Inflammatory macrophage treated with lipopolysaccharide for 4 hours (primary cell): ENCODE measurements around the gene HIPK2.
"Not testable (repeated sequence)": the region's sequence is repeated elsewhere in the genome, so short reads cannot be mapped to it uniquely, and the experiment has no call there.

ENCODE experiments used
- DNase-seq: peaks from one replicate; pipeline ENCODE4 v3.0.0-alpha.2; 2020

Gene HIPK2

DNA sequence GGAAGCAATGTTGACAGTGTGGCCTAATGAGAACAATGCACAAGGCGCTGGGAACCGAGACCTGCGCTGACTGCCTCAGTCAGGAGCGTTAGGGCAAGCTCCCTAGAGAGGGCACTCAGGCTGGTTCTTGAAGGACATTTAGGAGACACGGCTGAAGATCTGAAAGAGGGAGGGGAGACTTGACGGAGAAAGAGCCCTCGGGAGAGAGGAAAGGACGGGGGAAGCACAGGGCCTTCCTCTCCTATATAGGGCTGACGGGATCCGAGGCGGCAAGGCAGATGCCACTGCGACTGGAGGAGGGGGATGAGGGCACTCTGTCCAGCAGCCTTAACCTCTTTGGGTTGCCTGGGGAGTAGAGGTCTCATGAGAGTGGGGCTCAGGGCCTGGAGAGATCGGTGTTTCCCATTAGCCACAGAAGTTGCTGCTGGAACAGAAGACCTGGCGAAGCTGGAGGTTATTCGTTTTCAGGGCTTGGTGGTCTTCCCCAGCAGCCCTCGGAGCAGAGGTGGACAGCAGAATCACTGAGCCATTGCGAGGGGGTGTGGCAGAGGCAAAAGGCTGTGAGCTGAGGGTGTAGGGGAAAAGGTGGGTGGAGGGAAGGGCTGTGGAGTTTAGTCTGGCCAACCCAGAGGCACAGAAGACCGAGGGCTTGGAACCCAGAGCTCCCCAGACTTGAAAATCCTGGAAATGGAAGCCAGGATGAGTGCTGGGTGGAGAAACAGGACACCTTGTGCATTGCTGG, 218.3 kb downstream of the HIPK2 start:
- DNase-seq, result no peak

GRCh38 chr7:139557857-139558581, 219.8 kb downstream of the HIPK2 start:
- DNase-seq, result no peak

- not testable (repeated sequence) for DNase-seq
Measured at GRCh38 chr7:139553991-139554700, 223.7 kb downstream of the HIPK2 start.

- DNase-seq, result peak; percentile 31
Measured at GRCh38 chr7:139548302-139549028, 229.3 kb downstream of the HIPK2 start.

DNA sequence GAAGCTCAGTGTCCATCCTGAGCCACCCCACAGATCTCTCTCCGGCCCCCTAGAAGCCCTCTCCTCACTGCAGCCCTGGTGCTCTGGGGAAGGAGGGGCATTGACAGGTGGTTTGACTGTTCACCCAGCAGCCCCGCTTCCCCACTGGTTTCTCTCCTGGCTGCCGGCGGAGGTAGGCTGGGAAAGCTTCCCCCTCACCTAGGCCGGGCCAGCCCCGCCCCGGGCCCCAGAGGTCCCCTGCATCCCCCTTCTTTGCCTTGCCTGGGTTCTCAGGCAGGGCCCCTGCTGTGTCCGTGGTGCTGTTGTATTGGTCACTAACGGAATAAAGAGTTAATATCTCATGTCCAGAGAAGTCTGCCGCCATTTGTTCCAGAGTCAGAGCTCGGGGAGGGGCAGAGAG, 233.2 kb downstream of the HIPK2 start:
- DNase-seq, result no peak

DNA sequence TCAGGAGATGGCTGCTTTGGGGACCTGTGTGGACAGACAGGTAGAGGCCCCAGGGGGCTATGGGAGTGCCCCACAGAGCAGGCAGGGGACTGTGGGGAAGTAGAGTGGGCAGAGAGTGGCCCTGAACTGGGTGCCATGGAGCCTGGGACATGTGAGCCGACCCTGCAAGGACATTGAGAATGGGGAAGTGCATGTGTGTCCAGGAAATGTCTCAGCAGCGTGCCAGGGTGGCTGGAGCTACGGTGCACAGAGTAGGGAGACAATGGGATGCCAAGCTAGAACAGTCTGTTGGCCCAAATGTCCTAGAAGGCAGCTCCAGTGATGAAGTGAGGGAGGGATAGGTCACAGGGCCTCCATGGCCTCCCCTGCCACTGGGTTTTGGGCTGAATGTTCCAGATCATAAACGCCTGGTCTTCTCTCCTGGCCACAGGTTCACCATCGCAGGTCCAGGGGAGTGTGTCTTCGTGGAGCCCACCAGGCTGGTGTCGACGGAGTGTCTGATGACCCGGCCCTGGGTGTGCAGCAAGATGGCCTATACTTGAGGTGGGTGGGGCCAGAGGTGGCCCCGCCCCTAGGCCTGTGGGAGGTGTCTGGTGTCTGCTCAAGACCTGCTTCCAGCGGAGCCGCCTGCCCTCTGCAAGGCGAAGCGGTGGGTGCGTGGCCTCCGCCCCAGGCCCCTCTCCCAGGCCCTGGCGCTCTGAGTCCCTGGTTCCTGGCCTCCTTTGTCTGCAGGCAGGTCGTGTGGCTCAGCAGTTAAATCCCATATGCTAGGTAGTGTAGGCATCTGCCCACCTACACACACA, 233.8 kb downstream of the HIPK2 start:
- DNase-seq, result peak; percentile 39

DNA sequence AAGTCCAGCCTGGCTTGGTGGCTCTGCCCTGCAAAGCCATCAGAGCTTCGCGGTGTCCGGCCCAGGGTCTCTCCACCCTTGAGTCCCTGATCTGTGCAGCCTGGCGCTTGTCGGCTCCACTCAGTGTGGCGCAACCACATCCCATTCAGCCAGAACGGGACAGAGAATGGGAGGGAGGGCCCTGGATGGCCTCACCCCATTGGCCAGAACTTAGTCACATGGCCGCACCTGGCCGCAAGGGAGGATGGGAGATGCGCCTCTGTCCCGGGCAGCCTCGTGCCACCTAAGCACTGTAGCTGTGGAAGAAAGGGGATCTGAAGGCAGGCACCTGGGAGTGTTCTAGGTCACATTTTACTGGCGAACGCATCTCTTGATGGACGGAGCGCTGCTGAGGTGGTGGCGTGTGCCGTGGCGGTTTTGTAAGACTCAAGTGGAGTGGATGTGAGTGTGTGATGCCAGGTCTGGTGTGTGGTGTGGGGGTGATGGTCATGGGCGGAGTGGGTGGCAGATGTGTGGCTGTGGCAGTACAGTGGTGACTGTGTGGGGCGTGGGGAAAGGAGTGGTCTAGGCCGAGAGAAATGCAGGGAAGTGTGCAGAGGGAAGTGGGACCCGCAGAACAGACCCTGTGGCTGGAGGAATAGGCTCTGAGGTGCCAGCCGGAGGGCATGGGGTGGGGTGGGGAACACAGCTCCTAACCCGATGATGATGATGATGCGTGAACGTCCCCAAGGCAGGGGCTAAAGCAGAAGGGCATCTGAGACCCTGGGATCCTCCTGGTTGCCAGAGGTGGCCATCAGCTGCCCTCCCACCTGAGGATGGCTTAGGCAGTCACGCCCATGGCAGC, 235.3 kb downstream of the HIPK2 start:
- DNase-seq, result no peak

DNA sequence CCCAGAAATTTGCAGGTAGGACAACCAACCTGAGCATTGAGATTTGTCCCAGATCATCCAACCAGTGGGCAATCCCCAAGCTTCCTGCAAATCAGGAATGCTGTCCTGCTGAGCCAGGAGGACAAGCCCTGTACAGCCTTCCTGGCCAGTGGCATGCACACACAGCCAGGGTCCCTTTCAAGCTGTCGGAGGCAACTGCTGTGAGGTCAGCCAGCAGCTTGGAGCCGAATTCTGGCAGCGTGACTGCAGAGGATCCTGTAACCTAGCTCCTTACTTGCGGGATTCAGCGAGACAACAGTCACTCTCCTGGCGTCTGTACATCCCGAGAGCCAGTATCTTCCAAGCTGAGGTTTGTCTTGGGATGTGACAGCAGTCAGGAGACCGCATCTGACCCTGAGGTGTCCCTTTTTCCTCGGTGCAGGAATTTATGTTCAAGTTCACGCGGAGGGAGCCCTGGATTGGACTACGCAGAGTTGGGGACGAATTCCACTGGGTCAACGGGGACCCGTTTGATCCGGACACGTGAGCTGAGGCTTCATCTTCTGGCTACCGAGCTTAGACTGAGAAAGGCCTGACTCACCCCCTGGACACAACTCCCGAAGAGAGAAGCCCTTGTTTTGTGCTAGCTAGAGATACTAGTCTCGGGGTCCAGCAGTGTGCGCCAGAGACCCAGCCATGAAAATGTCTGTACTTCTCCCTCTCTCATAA, 236.0 kb downstream of the HIPK2 start:
- no peak for DNase-seq

- no peak for DNase-seq
Measured at GRCh38 chr7:139540203-139540602, 237.6 kb downstream of the HIPK2 start.

DNA sequence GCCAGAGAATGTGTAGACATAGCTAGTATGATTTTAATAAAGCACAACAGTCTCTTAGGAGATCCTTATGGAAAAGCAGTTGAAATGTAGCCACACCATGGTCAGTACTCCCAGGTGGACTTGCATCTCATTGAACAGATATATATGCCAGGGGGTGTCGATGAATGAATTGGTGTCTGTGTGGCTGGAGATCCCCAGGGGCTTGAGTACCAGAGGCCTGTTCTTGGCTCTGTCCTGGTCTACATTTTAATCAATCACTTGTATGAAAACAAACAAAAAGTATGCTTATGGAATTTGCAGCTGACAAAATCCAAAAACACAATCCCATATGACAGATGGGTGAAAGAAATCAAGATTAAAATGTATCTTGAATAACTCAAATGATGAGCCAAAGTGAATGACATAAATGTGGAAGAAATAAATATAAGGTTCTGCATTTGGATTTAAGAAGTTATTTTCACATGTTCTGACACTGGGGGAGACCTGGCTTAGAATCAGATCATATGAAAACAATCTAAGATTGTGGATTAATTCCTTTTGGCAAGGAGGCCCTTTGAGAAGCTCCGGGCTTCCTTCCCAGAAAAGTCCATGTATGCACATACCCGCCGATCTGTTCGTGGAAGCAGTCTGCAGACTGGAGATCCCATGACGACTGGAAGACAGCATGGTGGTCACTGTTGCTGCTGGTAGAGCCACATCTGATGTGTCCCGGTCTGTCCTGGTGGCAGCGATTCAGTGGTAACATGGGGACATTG, 238.7 kb downstream of the HIPK2 start:
- no peak for DNase-seq

DNA sequence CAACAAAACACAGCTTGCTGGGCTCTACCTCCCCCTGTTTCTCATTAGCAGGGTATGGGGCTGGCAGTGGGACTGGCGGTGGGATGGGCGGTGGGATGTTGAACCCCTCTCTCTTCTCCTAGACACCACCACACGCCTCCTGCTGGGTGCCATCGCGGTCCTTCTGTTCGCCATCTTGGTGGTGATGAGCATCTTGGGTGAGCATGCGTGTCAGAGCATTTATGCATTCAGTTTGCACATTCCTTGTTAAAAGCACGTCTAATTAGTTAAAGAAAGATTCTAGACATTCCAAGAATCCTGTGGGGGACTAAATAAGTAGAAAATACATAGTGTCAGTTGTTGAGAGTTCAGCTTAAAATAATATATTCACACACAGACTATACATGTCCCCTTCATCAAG, 241.6 kb downstream of the HIPK2 start:
- no peak for DNase-seq

- DNase-seq, result no peak
Measured at GRCh38 chr7:139534966-139535651, 242.7 kb downstream of the HIPK2 start.

DNA sequence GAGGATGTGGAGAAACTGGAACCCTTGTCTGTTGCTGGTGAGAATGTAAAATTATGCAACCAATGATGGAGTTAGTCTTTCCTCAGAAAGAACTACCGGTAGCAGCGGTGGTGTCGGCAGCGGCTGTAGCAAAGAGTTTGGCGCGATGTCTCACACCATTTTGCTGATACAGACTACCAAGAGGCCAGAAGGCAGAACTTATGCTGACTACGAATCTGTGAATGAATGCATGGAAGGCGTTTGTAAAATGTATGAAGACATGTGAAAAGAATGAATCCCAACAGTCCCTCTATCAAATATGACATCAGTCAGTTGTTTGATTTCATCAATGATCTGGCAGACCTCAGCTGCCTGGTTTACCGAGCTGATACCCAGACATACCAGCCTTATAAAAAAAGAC, 243.7 kb downstream of the HIPK2 start:
- DNase-seq, result no peak

DNA sequence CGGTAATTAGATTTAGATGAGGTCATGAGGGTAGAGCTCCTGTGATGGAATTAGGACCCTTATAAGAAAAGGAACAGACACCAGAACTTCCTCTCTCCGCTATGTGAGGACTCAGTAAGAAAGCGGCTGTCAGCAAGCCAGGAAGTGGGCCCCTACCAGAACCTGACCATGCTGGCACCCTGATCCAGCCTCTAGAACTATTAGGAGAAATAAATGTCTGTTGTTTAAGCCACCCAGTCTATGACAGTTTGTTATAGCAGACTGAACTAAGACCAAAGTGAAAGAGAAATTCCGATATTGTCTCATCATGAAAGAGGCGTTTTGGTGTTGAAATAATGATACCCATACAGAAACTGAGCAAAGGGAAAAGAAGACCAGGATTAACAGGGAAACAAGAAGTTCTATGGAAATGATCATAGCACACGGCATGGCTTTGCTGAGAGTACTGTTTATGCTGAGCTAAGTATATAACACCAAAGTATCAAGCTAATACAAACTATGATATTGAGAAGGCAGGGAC, 245.1 kb downstream of the HIPK2 start:
- DNase-seq, result peak; percentile 76

DNA sequence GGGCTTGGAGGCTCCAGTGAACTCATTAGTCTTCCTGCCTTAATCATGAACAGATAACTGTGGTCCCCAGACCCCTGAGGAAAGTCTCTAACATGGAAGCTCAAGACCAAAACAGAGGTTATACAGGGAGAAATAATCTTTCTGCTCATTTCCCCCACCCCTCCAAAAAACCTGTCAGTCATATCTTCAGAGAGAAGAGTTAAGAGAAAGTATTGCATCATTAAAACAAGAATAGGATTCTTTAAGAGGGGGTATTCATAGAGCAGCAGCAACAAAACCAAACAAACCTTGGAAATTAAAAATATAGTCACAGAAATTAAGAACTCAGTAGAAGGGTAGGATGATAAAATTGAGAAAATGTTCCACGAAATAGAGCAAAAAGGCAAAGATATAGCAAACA, 246.7 kb downstream of the HIPK2 start:
- no peak for DNase-seq

DNA sequence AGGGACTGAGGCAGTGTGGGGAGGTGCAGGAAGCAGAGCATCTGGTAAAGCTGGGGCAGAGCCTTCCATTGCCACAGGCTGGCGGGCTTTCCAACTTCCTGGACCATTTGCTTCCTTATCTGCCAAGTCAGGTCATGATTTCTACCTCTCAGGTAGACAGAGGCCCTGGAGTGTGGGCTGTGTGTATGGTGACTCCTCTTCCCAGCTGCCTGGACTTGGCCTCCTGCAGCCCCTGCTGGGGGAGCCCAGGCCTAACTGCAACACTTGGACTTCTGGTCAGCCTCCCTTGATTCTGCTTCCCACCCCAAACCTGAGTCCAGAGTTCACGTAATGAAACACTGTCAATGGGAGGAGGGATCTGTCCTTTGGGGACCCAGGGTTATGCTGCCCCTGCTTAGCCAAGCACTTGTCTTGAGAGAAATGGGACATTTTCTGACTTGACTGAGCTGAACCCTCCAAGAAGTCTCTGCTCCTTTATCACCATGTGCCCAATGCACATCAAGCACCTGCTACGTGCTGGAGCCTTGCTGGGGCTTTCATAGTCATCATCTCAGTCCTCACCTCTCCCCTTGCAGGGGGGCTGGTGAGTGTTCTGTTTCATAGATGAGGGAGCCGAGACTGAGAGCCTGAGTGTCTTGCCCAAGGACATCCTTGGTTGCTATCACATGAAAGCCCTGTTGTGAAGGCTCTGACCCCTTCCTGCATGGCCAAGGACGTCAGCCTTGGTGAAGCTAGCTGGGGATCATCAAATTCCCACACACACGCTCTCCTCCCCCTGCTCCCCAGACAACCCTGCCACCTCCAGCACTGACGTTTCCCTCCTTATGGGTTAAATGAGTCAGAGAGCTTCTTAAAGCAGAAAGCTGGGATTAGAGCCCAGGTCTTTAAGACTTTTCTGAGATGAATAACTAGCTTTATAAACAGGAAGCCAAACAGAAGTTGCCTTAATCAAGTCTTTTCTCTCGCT, 250.9 kb downstream of the HIPK2 start:
- no peak for DNase-seq

GRCh38 chr7:139525750-139526149, 252.0 kb downstream of the HIPK2 start:
- DNase-seq, result no peak

GRCh38 chr7:139525239-139525638, 252.6 kb downstream of the HIPK2 start:
- DNase-seq, result no peak
